Nephron progenitor cell (in vitro differentiated cells): Measurements from ENCODE around the gene FGB.

ENCODE experiments used
- DNase-seq: peaks from one replicate; pipeline ENCODE4 v3.0.0; 2021
- H3K27ac Mint-ChIP-seq: 2 replicates; pipeline ENCODE4 v1.8.0; 2021; ENCODE audit warnings: mild to moderate bottlenecking, moderate library complexity, mixed read lengths
- H3K27me3 Mint-ChIP-seq: 2 replicates; pipeline ENCODE4 v1.8.0; 2021; ENCODE audit warnings: mild to moderate bottlenecking, low read depth, mixed read lengths; ENCODE audit not compliant: poor library complexity
- H3K36me3 Mint-ChIP-seq: 2 replicates; pipeline ENCODE4 v1.8.0; 2021; ENCODE audit warnings: low read depth, mixed read lengths
- H3K4me1 Mint-ChIP-seq: 2 replicates; pipeline ENCODE4 v1.8.0; 2021; ENCODE audit warnings: mixed read lengths
- H3K4me3 Mint-ChIP-seq: 2 replicates; pipeline ENCODE4 v1.8.0; 2021; ENCODE audit warnings: mild to moderate bottlenecking, moderate library complexity, mixed read lengths
- H3K9me3 Mint-ChIP-seq: 2 replicates; pipeline ENCODE4 v1.8.0; 2021; ENCODE audit warnings: mild to moderate bottlenecking, moderate library complexity, mixed read lengths
- TF ChIP-seq, protein P1 (sequence below): fragments of 200-600 bp; sonication (generic); IDR thresholded peaks from 2 replicates; pipeline ENCODE4 v1.5.0; 2021; ENCODE audit warnings: antibody characterized with exemption

FGB gene

DNA sequence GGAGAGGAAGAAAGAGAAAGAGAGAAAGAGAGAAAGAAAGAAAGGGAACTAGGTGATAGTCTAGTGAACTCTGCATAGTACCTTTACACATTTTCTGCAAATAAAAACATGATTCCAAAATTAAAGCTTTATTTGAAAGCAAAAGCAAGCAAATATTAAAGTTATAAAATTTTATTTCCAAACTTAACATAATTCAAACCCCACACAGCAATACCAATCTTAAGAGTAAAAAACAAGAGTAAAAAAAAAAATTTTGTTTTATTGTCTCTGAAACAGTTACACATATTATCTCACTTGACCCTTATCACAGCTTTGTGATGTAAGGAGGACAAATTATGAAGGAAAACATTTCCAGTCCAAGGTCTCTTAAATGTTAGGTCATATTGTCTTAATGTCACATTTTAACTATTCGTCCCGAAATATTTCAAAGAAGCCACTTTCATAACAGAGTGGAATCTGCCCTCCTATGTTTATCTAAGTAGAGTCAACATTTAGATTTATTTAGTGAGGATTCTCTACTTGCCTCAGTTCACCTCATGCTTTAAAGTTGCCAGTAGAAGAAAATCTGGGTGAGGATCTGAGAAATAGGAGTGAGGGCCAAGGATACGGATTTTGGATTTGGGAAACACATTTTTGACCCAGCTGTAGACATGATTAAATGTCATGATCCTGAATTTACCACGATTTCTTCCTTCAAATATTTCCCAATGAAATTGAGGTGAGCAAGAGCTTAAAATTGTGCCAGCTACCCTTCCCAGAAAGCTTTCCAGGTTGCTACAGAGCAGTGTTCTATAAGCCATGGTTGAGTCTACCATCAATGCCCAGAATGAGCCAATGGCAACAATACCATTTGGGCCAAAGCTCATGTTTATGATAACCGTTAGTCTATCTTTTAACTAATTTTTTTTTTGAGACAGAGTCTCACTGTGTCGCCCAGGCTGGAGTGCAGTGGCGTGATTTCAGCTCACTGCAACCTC lies 35.3 kb downstream of the FGB start:
- Mint-ChIP-seq H3K4me1 (no peaks in the 10 kb centered on the region), H3K36me3 (no peaks in the 10 kb centered on the region), H3K27ac (no peak overlapping the region), H3K9me3 (no peaks in the 10 kb centered on the region), H3K4me3 (no peak overlapping the region), H3K27me3 (peaks cover 6% of the 10 kb centered on the region)
- TF ChIP-seq, protein P1, sequence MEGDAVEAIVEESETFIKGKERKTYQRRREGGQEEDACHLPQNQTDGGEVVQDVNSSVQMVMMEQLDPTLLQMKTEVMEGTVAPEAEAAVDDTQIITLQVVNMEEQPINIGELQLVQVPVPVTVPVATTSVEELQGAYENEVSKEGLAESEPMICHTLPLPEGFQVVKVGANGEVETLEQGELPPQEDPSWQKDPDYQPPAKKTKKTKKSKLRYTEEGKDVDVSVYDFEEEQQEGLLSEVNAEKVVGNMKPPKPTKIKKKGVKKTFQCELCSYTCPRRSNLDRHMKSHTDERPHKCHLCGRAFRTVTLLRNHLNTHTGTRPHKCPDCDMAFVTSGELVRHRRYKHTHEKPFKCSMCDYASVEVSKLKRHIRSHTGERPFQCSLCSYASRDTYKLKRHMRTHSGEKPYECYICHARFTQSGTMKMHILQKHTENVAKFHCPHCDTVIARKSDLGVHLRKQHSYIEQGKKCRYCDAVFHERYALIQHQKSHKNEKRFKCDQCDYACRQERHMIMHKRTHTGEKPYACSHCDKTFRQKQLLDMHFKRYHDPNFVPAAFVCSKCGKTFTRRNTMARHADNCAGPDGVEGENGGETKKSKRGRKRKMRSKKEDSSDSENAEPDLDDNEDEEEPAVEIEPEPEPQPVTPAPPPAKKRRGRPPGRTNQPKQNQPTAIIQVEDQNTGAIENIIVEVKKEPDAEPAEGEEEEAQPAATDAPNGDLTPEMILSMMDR = no peak
- no peak for DNase-seq

- no peak for DNase-seq
- Mint-ChIP-seq H3K4me3 (no peak overlapping the region), H3K27ac (no peak overlapping the region), H3K9me3 (no peaks in the 10 kb centered on the region), H3K4me1 (no peaks in the 10 kb centered on the region), H3K36me3 (no peaks in the 10 kb centered on the region), H3K27me3 (peaks cover 16% of the 10 kb centered on the region)
- TF ChIP-seq, protein P1 = no peak
Observed at GRCh38 chr4:154602404-154603020, 39.7 kb downstream of the FGB start.

DNA sequence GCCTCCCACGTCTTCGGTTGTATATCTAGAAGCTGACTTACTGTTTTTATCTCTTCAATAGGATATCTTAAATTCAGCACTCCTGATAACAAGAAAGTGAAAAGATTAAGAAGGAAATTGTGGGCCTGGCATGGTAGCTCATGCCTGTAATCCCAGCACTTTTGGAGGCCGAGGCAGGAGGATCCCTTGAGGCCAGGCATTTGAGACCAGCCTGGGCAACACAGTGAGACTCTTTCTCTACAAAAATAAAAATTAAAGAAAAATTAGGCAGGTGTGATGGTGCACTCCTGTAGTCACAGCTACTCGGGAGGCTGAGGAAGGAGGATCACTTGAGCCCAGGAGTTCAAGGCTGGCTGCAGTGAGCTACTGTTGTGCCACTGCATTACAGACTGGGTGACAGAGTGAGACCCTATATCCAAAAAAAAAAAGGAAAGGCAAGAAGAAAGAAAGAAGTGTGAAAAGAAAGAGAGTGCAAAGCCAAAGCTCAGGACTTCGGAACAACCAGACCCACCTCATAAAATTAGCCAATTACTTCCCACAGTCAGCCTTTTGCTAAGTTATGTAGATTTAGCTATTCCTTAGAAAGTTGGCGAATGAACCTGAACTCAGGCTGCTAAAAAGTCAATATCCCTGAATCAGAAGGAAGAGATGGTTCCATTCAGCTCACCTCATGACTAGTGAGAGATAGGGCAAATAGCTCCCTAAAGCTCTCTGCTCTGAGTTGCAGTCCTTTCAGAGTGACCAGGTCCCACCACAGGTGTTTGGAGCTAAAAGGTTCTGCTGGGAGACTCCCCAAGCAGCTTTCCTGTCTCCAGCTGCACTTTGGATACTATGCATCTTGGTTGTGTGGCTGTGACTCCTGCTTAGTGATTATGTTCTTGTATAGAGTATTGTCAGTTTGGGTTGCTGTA lies 40.5 kb downstream of the FGB start:
- no peaks in the 10 kb centered on the region for H3K9me3 Mint-ChIP-seq

DNA sequence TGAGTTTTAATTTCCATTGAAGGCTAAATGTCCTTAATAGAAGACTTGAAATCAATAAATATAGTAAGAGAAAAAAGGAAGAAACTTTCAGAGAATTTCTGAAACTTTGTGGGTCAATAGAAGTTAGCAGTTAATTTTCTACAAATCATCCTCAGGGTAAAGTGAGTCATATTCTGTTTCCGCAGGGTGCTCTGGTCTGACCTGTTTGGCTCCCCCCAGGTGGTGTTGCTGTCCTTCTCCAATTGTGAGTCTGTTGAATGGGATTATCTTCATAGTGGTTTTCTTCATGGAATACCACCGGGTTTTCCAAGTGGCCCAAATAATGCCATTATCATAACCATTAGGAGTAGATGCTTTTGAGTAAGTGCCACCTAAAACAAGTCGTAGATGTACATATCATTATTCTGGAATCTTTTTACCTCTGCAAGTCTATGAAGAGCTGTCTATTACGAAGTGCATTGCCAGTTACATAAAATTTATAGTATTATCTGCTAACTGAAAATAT lies 41.9 kb downstream of the FGB start:
- peaks cover 13% of the 10 kb centered on the region for H3K27me3 Mint-ChIP-seq
- H3K36me3 Mint-ChIP-seq = no peaks in the 10 kb centered on the region
- TF ChIP-seq, protein P1 = no peak
- H3K9me3 Mint-ChIP-seq = no peaks in the 10 kb centered on the region
- DNase-seq = no peak
- no peaks in the 10 kb centered on the region for H3K4me1 Mint-ChIP-seq
- H3K4me3 Mint-ChIP-seq = no peak overlapping the region
- no peak overlapping the region for H3K27ac Mint-ChIP-seq

More for the DNA sequence above, 40.5 kb downstream of the FGB start:
- DNase-seq = no peak
- Mint-ChIP-seq H3K4me3 (no peak overlapping the region), H3K36me3 (no peaks in the 10 kb centered on the region), H3K27me3 (peaks cover 13% of the 10 kb centered on the region), H3K4me1 (no peaks in the 10 kb centered on the region), H3K27ac (no peak overlapping the region)
- TF ChIP-seq, protein P1 = no peak

GRCh38 chr4:154606728-154607723 lies 44.2 kb downstream of the FGB start:
- H3K9me3 Mint-ChIP-seq = no peaks in the 10 kb centered on the region
- no peak overlapping the region for H3K4me3 Mint-ChIP-seq
- peaks cover 13% of the 10 kb centered on the region for H3K27me3 Mint-ChIP-seq
- no peaks in the 10 kb centered on the region for H3K36me3 Mint-ChIP-seq
- no peak for DNase-seq
- no peaks in the 10 kb centered on the region for H3K4me1 Mint-ChIP-seq
- TF ChIP-seq, protein P1 = no peak
- no peak overlapping the region for H3K27ac Mint-ChIP-seq
